Measurements from ENCODE around the gene ERBB3. TPM values are rescaled to one million over a fixed set of nuclear protein-coding genes. Genes with fewer than 3 reads are reported as not detected.

ERBB3 gene
- total RNA-seq, 1 donor from 2014 or later = 221 TPM

- Mint-ChIP-seq H3K9me3 (ENCODE audit: low read depth) (no peaks in the 10 kb centered on the region), H3K27ac (peak overlapping the region; percentile 95), H3K36me3 (ENCODE audit: insufficient read depth) (peaks cover 24% of the 10 kb centered on the region), H3K4me1 (ENCODE audit: low read depth) (peaks cover 24% of the 10 kb centered on the region), H3K27me3 (no peaks in the 10 kb centered on the region), H3K4me3 (ENCODE audit: low read depth) (peak overlapping the region; percentile 92)
- peak; percentile 6 for TF ChIP-seq CTCF (IDR thresholded peaks at IDR 0.05; ENCODE audit: unreplicated experiment)
- no peak for DNase-seq (ENCODE audit: low spot score, unreplicated experiment)
Observed at GRCh38 chr12:56104815-56105608, 25.0 kb downstream of the ERBB3 start.

GRCh38 chr12:56105609-56105902, 25.6 kb downstream of the ERBB3 start:
- Mint-ChIP-seq H3K36me3 (ENCODE audit: insufficient read depth) (peaks cover 28% of the 10 kb centered on the region), H3K4me3 (ENCODE audit: low read depth) (peak overlapping the region; percentile 92), H3K4me1 (ENCODE audit: low read depth) (peaks cover 24% of the 10 kb centered on the region), H3K27me3 (no peaks in the 10 kb centered on the region), H3K27ac (peak overlapping the region; percentile 11), H3K9me3 (ENCODE audit: low read depth) (no peaks in the 10 kb centered on the region)
- DNase-seq (ENCODE audit: low spot score, unreplicated experiment) = no peak
- no peak for TF ChIP-seq CTCF (IDR thresholded peaks at IDR 0.05; ENCODE audit: unreplicated experiment)

DNA sequence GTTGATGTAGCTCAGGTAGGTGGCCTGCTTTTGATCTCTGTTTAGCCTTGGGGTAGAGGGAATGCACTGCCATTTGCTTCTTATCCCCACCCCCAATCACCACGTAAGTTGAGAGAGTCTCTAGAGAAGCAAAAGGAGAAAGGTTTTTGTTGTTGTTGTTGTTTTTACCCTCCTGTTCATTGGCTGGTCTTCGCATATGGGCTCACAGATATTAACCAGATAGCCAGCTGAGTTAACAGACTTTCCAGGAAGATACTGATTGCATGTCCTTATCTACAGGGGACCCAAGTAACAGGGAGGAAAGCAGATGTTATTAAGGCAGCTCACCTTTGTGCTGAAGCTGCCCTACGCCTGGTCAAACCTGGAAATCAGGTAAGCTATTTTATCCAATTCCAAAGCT, 27.3 kb downstream of the ERBB3 start:
- H3K27ac Mint-ChIP-seq = no peak overlapping the region
- H3K4me3 Mint-ChIP-seq (ENCODE audit: low read depth) = no peak overlapping the region
- no peak for DNase-seq (ENCODE audit: low spot score, unreplicated experiment)
- peaks cover 28% of the 10 kb centered on the region for H3K36me3 Mint-ChIP-seq (ENCODE audit: insufficient read depth)
- TF ChIP-seq CTCF (IDR thresholded peaks at IDR 0.05; ENCODE audit: unreplicated experiment) = no peak
- H3K4me1 Mint-ChIP-seq (ENCODE audit: low read depth) = peaks cover 24% of the 10 kb centered on the region
- H3K9me3 Mint-ChIP-seq (ENCODE audit: low read depth) = no peaks in the 10 kb centered on the region
- H3K27me3 Mint-ChIP-seq = no peaks in the 10 kb centered on the region

DNA sequence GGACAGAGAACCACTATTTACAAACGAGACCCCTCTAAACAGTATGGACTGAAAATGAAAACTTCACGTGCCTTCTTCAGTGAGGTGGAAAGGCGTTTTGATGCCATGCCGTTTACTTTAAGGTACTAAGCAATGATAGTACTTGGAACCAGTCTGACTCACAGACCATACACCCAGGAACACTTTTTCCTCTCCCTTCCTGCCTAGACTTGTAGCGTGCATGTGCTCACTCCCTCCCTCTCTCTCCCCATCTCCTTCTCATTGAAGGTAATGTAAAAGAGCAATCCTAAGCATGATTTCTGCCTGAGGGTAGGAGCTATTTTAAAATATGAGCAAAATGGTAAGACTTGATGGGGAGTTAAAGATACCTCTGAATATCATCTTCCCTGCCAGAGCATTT, 30.6 kb downstream of the ERBB3 start:
- Mint-ChIP-seq H3K4me1 (ENCODE audit: low read depth) (peaks cover 15% of the 10 kb centered on the region), H3K36me3 (ENCODE audit: insufficient read depth) (peaks cover 34% of the 10 kb centered on the region), H3K27me3 (no peaks in the 10 kb centered on the region), H3K27ac (peak overlapping the region; percentile 77), H3K4me3 (ENCODE audit: low read depth) (no peak overlapping the region), H3K9me3 (ENCODE audit: low read depth) (no peaks in the 10 kb centered on the region)
- no peak for TF ChIP-seq CTCF (IDR thresholded peaks at IDR 0.05; ENCODE audit: unreplicated experiment)
- DNase-seq (ENCODE audit: low spot score, unreplicated experiment) = no peak

GRCh38 chr12:56114084-56114483, 34.1 kb downstream of the ERBB3 start:
- TF ChIP-seq CTCF (IDR thresholded peaks at IDR 0.05; ENCODE audit: unreplicated experiment) = no peak
- Mint-ChIP-seq H3K4me3 (ENCODE audit: low read depth) (peak overlapping the region; percentile 29), H3K27ac (peak overlapping the region; percentile 70), H3K36me3 (ENCODE audit: insufficient read depth) (peaks cover 37% of the 10 kb centered on the region), H3K4me1 (ENCODE audit: low read depth) (peaks cover 15% of the 10 kb centered on the region), H3K9me3 (ENCODE audit: low read depth) (no peaks in the 10 kb centered on the region), H3K27me3 (no peaks in the 10 kb centered on the region)
- DNase-seq (ENCODE audit: low spot score, unreplicated experiment) = no peak
